NCI-H524 treated with DMSO at 0.1 percent for 48 hours (cell line): ENCODE results near the gene ZNF839.
"Not testable (repeated sequence)": the region's sequence is repeated elsewhere in the genome, so short reads cannot be mapped to it uniquely, and the experiment has no call there.

Source experiments
- DNase-seq: peaks from one replicate; lab custom pipeline; 2025; lab: John Stamatoyannopoulos, UW

The ZNF839 gene

DNA sequence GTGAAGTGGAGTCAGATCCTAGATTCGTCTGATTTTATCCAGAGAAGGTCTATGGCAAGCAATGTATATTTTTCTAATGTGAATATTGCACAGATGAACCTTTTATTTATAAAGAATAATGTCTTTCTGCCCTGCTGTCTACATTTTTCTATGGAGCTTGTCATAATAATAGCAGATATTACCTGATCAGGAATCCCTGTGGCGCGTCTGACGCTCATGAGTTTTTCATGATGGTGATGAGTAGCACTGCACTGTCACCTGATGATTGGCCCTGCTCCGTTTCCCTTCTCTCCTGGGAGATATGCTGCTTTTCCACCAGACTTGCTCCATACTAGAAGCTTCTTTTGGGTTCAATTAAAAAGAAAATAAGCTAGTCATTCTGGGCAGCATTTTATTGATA is 22.7 kb downstream of the ZNF839 start:
- DNase-seq = no peak

DNA sequence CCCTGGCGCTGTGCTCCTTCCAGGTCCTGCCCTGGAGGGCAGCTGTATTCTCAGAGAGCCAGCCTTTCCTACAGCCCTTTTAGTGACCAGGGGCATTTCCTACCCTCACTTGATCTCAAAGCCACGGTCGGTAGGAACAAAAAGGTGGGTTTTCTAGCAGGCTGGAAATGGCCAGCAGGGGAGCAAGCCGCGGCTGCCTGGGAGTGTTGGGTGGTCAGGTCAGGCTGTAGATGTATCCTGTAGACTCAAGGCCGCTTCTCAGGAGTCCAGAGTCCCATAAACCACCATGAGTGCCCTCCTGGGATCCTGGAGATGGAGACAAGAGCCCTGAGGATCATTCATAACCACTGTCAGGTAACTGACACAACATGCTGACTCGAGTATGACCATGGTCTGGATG is 24.5 kb downstream of the ZNF839 start:
- DNase-seq = no peak

DNA sequence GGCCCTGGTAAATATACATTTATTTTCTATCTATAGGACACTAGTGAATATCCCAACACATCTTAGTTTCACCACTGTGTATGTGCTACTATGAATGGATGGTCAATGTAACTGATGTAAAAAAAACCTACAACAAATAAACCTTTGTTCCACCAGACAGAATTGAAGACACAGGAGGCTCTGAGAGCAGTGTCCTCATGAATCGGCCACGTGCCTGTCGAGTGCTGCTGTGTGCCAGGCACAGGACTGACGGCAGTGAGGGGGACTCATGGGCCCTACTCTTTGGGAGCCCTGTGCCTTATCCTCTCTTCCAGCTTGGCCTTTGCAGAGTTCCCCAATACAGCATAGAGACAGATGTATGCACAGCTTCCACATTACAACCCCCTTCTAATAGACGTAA is 24.9 kb downstream of the ZNF839 start:
- DNase-seq = no peak

DNA sequence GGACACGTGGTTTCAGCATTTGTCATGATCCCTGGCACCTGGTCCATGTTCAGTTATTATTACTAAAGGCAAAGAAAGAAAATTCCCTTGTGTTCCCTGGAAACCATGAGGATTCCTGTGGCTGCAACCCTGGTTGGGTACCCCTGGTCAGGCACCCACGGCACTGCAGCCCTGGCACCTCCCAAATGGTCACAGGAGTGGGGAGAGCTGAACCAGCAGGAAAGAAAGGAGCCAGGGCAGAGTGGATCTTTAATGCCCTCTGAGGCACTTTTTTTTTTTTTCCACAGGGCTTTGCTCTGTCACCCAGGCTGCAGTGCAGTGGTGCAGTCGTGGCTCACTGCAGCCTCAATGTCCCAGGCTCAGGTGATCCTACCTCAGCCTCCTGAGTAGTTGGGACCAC is 25.7 kb downstream of the ZNF839 start:
- DNase-seq = no peak

DNA sequence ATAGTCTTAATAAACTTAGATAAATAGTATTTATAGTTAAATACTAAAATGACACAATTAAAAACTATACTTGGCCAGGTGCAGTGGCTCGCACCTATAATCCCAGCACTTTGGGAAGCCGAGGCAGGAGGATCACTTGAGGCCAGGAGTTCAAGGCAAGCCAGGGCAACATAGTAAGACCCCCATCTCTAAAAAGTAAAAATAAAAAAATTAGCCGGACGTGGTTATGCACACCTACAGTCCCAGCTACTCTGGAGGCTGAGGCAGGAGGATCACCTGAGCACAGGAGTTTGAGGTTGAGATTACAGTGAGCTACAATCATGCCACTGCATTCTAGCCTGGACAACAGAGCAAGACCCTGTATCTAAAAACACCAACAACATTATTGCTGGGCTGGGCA is 27.1 kb downstream of the ZNF839 start:
- no peak for DNase-seq

DNA sequence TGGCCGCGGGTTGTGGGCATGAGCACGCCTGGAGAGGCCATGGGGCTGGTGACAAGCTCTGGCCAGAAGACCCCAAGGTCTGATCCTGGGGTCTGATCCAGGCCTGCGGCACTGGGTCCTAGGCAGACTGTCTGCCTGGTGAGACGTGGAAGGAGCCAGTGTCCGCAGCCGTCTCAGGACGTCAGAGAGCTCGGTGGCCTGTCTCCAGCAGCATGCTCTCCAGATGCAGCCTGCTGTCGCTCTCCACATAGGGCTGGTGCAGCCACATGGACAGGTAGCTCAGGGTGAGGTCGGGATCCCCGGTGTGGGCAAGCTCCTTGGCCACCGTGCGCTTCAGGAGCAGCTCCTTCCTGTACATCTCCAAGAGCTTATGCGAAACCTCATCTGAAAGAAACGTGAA is 28.8 kb downstream of the ZNF839 start:
- DNase-seq = no peak

DNA sequence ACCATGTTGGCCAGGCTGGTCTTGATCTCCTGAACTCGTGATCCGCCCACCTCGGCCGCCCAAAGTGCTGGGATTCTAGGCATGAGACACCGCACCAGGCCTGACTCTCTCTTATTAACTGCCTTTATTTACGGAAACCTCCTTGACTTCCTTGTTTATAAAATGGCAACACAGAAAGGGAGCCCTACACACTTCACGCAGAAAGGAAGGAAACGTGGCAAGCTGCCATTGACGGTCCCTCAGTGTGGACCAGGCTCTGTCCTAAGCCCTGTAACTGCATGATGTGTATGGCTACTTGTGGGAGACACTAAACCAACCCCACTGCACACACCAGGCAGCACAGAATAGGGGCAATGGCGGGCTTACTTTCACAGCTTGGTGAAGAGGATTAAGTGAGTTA is 31.5 kb downstream of the ZNF839 start:
- DNase-seq = no peak

DNA sequence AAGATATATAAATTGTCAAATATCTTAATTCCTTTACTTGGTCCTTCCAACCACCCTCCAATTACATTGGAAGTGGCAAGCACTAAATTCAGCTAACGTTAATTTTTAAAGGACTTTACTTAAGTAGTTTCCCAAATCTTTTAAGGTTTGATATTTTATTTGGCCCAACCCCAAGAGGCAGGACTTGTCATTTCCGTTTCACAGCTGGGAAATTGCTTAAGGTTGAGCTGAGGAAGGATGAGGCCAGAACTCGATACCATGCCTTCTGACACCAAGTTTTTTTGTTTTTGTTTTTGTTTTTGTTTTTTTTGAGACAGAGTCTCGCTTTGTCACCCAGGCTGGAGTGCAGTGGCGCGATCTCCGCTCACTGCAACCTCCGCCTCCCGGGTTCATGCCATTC is 32.0 kb downstream of the ZNF839 start:
- not testable (repeated sequence) for DNase-seq

DNA sequence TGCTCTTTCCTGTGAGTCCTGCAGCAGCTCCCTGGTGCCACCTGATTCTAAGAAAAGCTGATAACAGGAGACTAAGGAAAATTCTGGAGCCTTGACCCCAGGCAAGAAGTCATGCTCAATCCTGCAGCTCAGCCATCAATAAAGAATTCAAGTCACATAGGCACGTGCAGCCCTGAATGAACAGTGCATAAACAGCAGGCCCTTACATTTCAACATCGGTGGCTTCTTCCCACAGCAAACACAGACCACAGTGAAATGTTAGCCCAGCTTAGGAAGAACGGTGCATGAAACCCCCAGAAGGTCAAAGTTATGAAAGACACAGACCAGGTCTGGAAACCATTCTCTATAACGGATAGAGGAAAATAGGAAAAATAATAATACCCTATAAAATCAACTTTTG is 32.7 kb downstream of the ZNF839 start:
- no peak for DNase-seq

DNA sequence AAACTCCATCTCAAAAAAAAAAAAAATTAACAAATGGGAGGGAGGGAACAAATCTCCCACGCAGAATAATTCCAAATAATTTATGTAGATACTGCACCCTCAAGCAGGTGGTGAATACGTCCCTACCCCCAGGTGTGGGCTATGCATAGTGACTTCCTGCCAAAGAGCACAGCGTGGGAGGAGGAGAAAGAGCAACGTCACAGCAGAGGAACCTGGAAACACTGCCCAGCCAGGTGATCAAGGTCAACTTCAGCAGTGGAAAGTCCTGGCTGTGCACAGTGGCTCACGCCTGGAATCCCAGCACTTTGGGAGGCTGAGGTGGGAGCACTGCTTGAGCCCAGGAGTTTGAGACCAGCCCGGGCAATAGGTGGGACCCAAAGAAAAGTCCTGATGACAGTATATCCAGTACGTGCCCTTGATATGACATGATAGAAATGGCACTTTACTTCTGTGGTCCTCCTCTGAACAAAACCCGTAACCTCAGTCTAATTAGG is 33.6 kb downstream of the ZNF839 start:
- DNase-seq = no peak

DNA sequence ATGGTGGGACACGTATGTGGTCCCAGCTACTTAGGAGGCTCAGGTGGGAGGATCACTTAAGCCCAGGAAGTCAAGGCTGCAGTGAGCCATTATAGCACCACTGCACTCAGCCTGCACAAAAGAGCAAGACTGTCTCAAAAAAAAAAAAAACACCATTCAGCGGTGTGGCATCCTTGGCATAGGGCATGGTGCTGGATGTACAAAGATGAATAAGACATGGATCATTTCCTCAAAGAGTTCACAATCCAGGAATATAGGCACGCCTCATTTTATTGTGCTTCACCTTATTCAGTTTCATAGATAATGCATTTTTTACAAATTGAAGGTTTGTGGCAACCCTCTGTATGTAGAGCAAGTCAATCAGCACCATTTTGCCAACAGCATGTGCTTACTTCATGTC is 36.7 kb downstream of the ZNF839 start:
- no peak for DNase-seq

DNA sequence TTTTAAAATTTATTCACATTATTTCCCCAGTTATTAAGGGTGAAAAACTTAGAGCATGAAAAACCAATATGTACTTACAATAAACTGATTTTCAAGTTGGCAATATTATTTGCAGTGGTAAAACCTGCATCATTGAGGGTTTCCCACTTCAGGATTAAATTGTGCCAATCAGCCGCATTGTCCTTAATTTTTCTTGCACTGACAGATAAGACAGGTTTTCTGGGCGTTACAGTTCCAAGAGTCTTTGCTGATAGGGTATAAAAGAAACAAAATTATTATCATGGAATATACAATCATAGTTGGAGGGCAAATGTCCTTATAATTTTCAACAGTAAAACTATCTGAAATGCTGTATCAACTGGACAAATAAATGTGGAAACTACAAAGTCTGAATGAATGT is 39.8 kb downstream of the ZNF839 start:
- DNase-seq = no peak

DNA sequence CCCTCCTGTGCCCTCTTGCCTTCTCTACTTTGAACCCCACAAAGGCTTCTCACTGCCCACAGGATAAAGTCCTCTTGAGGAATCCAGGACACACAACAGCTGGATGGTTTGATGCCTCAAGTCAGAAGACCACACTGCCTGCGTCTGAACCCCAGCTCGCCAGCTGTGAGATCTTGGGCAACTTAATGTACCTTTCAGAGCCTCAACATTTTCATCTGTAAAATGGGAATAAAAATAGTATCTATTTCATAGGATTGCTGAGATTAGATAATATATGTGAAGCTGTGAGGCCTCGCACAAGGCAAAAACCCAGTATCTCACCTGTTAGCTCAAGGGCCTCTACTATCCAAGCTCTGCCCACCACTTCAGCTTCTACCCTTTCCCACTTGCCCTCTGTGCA is 40.8 kb downstream of the ZNF839 start:
- DNase-seq = no peak

DNA sequence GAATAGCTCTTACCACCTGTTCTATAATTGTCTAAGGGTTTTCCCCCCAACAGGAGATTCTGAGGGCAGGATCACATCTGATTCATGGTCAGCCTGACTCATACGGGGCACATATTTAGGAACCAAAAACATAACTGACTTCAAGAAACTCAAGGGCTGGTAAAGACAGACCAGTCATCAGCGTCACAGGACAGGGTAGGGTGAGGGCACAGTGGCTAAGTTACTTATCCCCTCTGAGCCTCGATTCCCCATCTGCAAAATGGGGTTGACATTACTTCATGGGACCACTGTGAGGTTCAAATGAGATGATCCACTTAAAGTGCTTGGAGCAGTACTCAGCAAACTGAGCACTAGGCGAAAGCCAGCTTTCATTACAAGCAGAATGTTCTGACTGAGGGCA is 42.5 kb downstream of the ZNF839 start:
- no peak for DNase-seq

DNA sequence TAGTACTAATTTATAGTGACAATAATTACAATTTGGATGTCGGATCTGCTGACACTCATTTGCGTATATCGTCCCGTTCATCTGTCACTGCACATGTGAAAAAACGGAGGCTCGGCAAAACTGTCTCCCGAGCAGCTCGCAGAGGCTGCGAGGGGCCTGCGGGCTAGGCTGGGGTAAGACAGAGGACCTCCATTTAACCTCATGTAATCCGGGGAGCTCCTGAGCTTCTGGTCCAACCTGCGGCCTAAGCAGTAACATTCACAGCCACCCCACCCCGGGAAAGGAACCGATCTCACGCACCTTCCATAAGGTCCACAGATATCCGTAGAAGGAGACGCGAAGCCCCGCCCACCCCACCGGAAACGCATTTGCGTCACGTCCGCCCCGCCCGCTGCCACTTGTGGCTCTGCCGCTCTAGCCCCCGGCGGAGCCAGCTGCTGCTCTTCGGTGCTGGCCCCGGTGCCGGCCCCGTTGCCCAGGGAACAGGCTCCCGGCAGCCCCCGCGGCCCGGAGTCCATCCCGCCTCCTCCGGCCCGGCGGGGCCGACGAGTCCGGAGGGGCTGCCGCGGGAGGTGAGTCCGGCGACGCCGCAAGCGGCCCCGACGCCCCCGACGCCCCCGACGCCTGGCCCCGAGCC is 43.1 kb downstream of the ZNF839 start, which contains the start of the genes CINP and TECPR2:
Gene CINP (minus strand): TSS at position 346 of the 637 bp plus-strand sequence. CDS start 39 bp downstream, at position 307.
Gene TECPR2 (plus strand): TSS at position 397 of the 637 bp plus-strand sequence. CDS start 13,781 bp downstream, outside the sequence.
- peak; percentile 88 for DNase-seq

DNA sequence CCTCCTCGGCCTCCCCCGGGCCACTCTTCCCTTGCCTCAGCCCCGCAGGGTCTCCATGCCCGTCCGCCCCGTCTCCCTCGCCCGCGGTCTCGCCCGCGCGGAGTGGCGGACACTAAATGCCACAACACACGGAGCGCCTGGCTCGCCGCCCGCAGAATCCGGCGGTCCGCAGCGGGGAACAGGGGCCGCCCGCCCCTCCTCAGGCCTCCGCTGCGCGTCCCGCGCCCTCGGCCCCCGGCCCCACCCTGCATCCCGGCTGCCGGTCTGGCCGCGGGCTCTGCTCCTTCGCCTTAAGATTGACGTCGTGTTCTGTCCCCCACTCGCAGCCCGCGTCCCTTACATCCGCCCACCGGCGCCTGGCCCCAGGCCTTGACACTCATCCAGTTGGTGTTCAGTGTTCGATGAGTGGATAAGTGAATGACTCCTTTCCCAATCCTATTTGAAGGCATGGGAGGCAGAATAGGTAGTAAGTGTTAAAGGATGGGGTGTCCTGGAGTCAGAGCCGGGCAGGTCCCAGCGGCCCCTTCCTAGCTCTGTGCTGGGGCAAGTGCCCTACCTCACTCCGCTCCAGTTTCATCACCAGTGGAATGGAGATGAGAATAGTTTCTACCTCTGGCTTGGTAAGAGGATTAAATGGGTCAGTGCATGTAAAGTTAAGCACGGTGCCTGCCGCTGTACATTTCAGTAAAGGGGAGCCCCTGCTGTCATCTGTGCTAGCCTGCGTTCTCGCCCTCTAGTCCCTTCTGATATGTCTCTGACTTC is 43.8 kb downstream of the ZNF839 start:
- no peak for DNase-seq

DNA sequence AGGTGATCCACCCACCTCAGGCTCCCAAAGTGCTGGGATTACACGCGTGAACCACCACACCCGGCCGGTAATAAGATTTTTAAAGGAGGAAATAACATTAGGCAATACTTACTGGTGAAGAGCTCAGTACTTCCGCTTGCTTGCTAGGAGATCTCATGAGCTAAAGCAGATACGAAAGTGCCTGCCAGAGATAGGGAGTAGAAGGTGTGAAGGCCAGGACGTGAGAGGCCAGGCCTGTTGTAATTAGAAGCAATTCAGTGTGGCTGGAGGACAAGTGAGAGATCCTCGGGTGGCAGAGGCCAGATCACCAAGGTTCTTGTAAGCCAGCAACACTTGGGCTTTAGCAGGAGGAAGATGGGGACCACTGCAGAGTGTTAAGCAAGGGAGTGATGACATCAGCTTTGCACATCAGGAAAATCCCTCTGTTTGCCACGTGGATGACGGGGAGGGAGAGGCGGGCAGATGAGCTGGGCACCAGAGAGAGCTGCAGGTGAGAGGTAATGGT is 50.8 kb downstream of the ZNF839 start:
- DNase-seq = no peak

DNA sequence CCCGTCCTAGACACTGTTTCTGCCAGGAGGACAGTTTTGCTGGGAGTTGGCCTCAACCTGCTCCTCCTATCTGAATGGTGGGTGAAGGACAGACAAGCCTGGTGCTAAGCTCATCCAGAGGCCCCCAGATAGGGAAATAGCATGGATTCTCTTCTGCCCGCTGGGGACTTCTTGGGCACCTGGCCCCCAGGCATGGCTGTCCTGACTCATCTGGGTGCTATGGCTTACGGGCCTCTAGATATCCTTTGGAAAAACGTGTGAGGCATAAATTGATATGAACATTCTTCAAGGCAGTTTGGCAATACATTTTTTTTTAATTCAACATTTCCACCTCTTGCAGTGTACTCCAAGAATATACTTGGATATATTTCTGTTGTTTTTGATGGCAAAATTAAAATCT is 51.8 kb downstream of the ZNF839 start:
- no peak for DNase-seq

DNA sequence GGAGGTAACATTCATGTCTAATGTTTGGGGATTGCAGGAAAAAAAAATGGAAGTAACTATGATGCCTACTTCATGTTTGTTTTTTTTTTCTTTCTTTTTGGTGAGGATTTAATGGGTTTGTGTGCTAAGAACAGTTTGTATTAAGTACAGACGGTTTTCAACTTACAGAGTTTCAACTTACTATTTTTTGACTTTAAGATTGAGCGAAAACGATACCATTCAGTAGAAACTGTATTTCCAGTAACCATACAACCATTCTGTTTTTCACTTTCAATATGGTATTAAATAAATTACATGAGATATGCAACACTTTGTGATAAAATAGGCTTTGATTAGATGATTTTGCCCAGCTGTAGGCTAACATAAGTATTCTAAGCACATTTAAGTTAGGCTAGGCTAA is 53.6 kb downstream of the ZNF839 start:
- DNase-seq = no peak

DNA sequence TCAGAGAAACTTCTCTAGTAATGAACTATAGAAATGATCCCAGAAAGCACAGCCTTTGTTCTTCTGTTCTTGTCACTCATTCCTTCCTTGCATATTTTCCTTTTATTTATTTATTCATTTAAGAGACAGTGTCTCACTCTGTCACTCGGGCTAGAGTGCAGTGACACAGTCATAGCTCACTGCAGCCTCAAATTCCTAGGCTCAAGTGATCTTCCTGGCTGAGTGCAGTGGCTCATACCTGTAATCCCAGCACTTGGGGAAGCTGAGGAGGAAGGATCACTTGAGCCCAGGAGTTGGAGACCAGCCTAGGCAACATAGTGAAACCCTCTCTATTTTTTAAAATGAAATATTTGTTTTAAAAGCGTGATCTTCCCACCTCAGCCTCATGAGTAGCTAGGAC is 54.7 kb downstream of the ZNF839 start:
- DNase-seq = no peak

DNA sequence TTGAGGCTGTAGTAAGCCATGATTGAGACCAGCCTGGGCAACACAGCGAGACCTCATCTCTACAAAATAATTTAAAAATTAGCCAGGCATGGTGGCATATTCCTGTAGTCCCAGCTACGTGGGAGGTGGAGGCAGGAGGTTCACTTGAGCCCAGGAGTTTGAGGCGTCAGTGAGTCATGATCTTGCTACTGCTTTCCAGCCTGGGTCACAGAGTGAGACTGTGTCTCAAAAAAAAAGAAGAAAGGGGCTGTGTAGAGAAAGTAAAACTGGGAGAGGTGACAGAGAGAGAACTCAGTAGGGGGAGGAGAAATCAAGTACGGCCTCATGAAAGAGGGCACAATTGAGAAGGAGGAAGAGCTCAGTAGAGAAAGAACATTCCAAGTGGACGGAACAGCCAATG is 55.6 kb downstream of the ZNF839 start:
- no peak for DNase-seq

DNA sequence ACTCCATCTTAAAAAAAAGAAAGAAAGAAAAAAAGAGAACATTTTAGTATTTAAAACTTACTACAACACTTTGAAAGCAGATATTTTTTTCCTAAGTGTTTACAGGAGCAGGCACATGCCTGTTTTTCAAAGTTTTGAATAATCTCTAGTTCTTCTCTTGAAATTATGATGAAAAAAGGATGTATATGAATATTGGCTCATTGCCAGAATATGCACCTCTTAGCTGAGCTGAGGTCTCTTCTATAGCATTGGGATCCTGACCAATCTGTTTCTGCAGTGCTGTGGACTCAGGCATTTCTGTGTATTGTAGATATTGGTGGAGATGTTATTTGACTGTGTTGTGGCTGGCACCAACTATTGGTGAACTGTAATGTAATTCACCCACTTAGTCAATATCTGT is 58.1 kb downstream of the ZNF839 start:
- no peak for DNase-seq

DNA sequence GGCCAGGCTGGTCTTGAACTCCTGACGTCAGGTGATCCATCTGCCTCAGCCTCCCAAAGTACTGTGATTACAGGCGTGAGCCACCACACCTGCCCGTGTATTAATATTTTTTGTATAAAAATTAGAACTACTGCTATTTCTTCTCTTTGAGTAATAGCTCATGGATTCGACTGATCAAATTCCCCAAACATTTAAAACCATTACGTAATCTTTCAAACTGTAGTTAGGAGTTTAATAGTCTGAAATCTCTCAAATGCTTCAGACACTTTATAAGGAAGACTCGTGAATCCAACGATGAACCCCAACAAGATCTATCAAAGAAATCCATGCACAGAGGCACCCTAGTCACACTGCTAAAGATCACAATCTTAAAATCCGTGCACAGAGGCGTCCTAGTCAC is 59.3 kb downstream of the ZNF839 start:
- no peak for DNase-seq
